GM12878 (cell line): ENCODE measurements around the gene CBFB. TPM values are rescaled to one million over a fixed set of nuclear protein-coding genes. Genes with fewer than 3 reads are reported as not detected.
A peak's percentile ranks its signal among the peaks of the same experiment; 100 is the strongest.

Experiments used
- ATAC-seq: fragments of 200-7000 bp; cut with Tn5 transposase; 3 replicates; pipeline ENCODE4 v1.9.1; 2020; ENCODE audit warnings: mild to moderate bottlenecking, moderate library complexity
- BruUV-seq: library from RNA; stranded (reverse); fragments of 400-500 nt; replicated peaks from 2 replicates; lab custom pipeline; 2021; lab: Mats Ljungman, UMichigan
- CTCF ChIA-PET: fragments of 300-600 bp; sonication (Branson Sonifier 250); formaldehyde crosslinking; extraction: SDS; loops from one replicate; lab custom pipeline; 2021; ENCODE audit warnings: inconsistent platforms; lab: Yijun Ruan, JAX
- POLR2A ChIA-PET: fragments of 350-600 bp; formaldehyde crosslinking; extraction: SDS; loops from one replicate; lab custom pipeline; 2021; ENCODE audit warnings: inconsistent platforms; lab: Charles Lee
- RAD21 ChIA-PET: fragments of 300-600 bp; sonication (Branson Sonifier 250); formaldehyde crosslinking; loops from one replicate; lab custom pipeline; 2023; ENCODE audit warnings: antibody characterized with exemption; ENCODE audit not compliant: unreplicated experiment; lab: Charles Lee
- SMC1A ChIA-PET: fragments of 300-600 bp; sonication (Branson Sonifier 250); formaldehyde crosslinking; loops from one replicate; lab custom pipeline; 2023; ENCODE audit not compliant: unreplicated experiment, uncharacterized antibody; lab: Charles Lee
- DNase-seq: peaks from one replicate; pipeline ENCODE4 v3.0.0-alpha.2; 2011; ENCODE audit warnings: low read depth, low spot score
- FAIRE-seq: peaks from 3 replicates; lab custom pipeline; 2011; peaks lifted over from hg19 to GRCh38; lab: Jason Lieb, UNC
- H2AFZ ChIP-seq: 2 replicates; pipeline ENCODE4 v1.6.0; 2011; ENCODE audit warnings: low read depth, low read length, control low read depth; ENCODE audit not compliant: control insufficient read depth
- H3K27ac ChIP-seq: 2 replicates; pipeline ENCODE4 v1.5.1; 2011; ENCODE audit warnings: control low read depth; ENCODE audit not compliant: control insufficient read depth, insufficient read depth
- H3K27me3 ChIP-seq, 2 experiments: replicated peaks in 1 of 2; 2 replicates each; pipeline versions ENCODE4 v1.6.0 to v1.6.1; 2011; ENCODE audit warnings: low read length in 1 of 2; ENCODE audit not compliant: control insufficient read depth in 2 of 2, insufficient read depth in 2 of 2
- H3K36me3 ChIP-seq, 2 experiments: 2 replicates each; pipeline ENCODE4 v1.5.1; 2011; ENCODE audit warnings: low read length in 1 of 2; ENCODE audit not compliant: control insufficient read depth in 2 of 2, insufficient read depth in 2 of 2
- H3K4me1 ChIP-seq: 2 replicates; pipeline ENCODE4 v1.6.1; 2011; ENCODE audit warnings: mild to moderate bottlenecking, low read length, moderate library complexity, mixed read lengths; ENCODE audit not compliant: control insufficient read depth, insufficient read depth
- H3K4me2 ChIP-seq: 2 replicates; pipeline ENCODE4 v1.6.0; 2011; ENCODE audit warnings: control low read depth; ENCODE audit not compliant: control insufficient read depth, insufficient read depth
- H3K4me3 ChIP-seq: fragments of 200-600 bp; sonication (generic); 2 replicates; pipeline ENCODE4 v1.5.1; 2016
- H3K79me2 ChIP-seq: 2 replicates; pipeline ENCODE4 v1.6.0; 2011; ENCODE audit warnings: low read length; ENCODE audit not compliant: control insufficient read depth, insufficient read depth
- H3K9ac ChIP-seq: 2 replicates; pipeline ENCODE4 v1.8.0; 2011; ENCODE audit warnings: low read length, control low read depth, mixed read lengths; ENCODE audit not compliant: control insufficient read depth, insufficient read depth
- H3K9me3 ChIP-seq: replicated peaks from 3 replicates; pipeline ENCODE4 v1.5.1; 2011; ENCODE audit warnings: mild to moderate bottlenecking, low read length; ENCODE audit not compliant: control insufficient read depth, insufficient read depth
- H4K20me1 ChIP-seq: 2 replicates; pipeline ENCODE4 v1.6.0; 2011; ENCODE audit not compliant: control insufficient read depth, insufficient read depth
- EZH2 ChIP-seq: IDR thresholded peaks from 2 replicates; pipeline ENCODE4 v1.6.1; 2012; ENCODE audit warnings: low read depth, mild to moderate bottlenecking, control low read depth, inconsistent platforms, low read length, borderline replicate concordance; ENCODE audit not compliant: control insufficient read depth
- POLR2A ChIP-seq: IDR thresholded peaks from 2 replicates; pipeline ENCODE4 v1.6.1; 2011; ENCODE audit warnings: low read depth, mild to moderate bottlenecking, low read length
- WGBS: methylation state at CpG from one replicate; pipeline ENCODE4 v1.1.6; 2016; ENCODE audit warnings: low lambda C conversion rate; ENCODE audit not compliant: insufficient replicate concordance, insufficient coverage; ENCODE audit errors: missing lambda C conversion rate; 5-methylcytosine and 5-hydroxymethylcytosine counted together
- in situ Hi-C: fragments of 300-500 bp; cut with MboI; formaldehyde crosslinking; loops from 9 replicates; pipeline ENCODE4 v1.14.3; 2018; ENCODE audit warnings: mixed read lengths
- intact Hi-C: fragments of 100-400 bp; cut with micrococcal nuclease; formaldehyde crosslinking; loops from one replicate; pipeline ENCODE4 v1.14.2; 2022; ENCODE audit not compliant: unreplicated experiment
- polyA plus RNA-seq, 11 experiments: library from polyadenylated mRNA; depleted of rRNA in 4 of 11; unstranded in 6 of 11; stranded (reverse) in 5 of 11; fragments of >200 nt; fragmentation: Nextera tagmentation in 4 of 11; fragmentation: Illumina TruSeq in 1 of 11; extraction: Ambion mirVana in 4 of 11; extraction: Trizol in 1 of 11; gene quantifications; 1 replicate in 1 of 11; 2 replicates in 10 of 11; pipeline versions ENCODE4 v1.2.1 to v1.2.3, GENCODE V29; 2011 to 2016; ENCODE audit warnings: inconsistent platforms in 2 of 11, missing spikeins in 2 of 11, low read depth in 1 of 11
- total RNA-seq, 4 experiments: library from RNA; depleted of rRNA in 3 of 4; stranded (reverse); fragments of >200 nt in 3 of 4; fragmentation: Illumina TruSeq in 1 of 4; extraction: Trizol in 1 of 4; gene quantifications; 2 replicates each; pipeline versions ENCODE4 v1.2.1 to v1.2.3, GENCODE V29; 2013 to 2021

The CBFB gene
- total and polyA plus RNA-seq, 10 of the 15 experiments (the other 5 are each of a cell fraction or from before 2014, with no cell fraction given), result 25.3 to 83.8 (median 65.7) TPM

GRCh38 chr16:67149276-67150046, 120.5 kb downstream of the CBFB start:
- Histone ChIP-seq H3K4me1 (no peaks in the 10 kb centered on the region; the same call in 1 of the 2 replicates), H2AFZ (no peak overlapping the region), H3K4me2 (peak overlapping the region; percentile 86; the same call in 1 of the 2 replicates), H3K27me3 (no peaks in the 10 kb centered on the region), H4K20me1 (no peaks in the 10 kb centered on the region), H3K27ac (no peak overlapping the region), H3K9me3 (no peaks in the 10 kb centered on the region), H3K79me2 (no peaks in the 10 kb centered on the region), H3K36me3 (peaks cover 19 to 21% of the 10 kb centered on the region in 2 experiments; a peak in 3 of 4 replicates), H3K4me3 (no peak overlapping the region), H3K9ac (no peak overlapping the region)
- intact Hi-C loops (loop anchor here (2.0 kb wide), 1 partner anchor 131 kb away; no protein-coding TSS in a partner anchor), in situ Hi-C loops (loop anchor here (5.0 to 10.0 kb wide), 2 partner anchors 132 to 175 kb away; no protein-coding TSS in a partner anchor)
- ATAC-seq, result no peak
- ChIA-PET CTCF (no interaction called here), POLR2A (no interaction called here), SMC1A (no interaction called here), RAD21 (no interaction called here)
- no peak for FAIRE-seq
- DNase-seq, result no peak
- no TSS peak for BruUV-seq
- 96% methylated on average over 73 of the region's 77 CpGs for WGBS
- TF ChIP-seq EZH2 (no peak), POLR2A (peak; percentile 30; the same call in 1 of the 2 replicates)
- TF ChIP-seq, all 136 proteins: peak for 1
